ENCODE measurements around the gene RPL38. TPM values are rescaled to one million over a fixed set of nuclear protein-coding genes. Genes with fewer than 3 reads are reported as not detected.

Gene RPL38
- total and polyA plus RNA-seq, 2 experiments from 2014 or later = 115 to 999 TPM

DNA sequence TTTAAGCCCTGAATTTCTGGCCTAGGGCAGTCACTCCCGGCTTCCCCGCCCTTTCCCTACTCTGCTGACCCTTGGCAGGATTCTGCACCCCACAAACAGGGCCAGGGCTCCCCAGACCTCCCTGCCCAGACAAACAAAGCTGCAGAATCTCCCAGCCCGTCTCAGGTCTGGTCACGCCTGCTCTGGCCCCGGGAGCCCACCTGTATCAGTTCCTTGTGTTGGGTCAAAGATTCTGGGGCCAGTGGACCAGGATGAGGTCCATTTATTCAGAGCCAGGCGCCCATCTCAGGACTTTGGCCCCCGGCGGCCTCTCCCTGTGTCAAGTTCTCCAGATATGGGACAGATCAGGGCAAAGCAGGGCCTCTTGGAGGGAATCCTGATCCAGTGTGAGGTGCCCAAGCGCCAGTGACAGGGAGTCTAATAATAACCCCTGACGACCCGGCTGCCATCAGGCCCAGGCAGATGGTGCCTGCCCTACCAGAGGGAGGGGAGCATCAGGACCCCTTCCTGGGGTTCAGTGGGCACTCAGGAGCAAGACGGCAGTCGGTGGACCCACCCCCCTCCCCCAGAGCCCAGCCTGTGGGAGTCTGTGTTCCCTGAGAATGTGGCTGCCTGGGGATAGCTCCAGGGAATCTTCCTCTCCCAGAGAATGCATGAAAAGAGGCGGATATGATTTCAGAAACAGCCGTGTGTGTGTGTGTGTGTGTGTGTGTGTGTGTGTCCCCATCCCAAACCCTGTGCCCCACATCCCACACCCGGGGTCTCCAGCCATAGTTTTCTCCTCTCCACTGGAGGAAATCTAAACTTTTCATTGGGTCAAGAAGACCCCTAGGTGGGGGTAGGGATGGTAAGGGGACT is 11.2 kb downstream of the RPL38 start:
- peaks cover under 1% of the 10 kb centered on the region for H3K36me3 ChIP-seq
- peaks cover 17% of the 10 kb centered on the region for H3K4me1 ChIP-seq (ENCODE audit: low read depth)
- H3K4me3 ChIP-seq = no peak overlapping the region

DNA sequence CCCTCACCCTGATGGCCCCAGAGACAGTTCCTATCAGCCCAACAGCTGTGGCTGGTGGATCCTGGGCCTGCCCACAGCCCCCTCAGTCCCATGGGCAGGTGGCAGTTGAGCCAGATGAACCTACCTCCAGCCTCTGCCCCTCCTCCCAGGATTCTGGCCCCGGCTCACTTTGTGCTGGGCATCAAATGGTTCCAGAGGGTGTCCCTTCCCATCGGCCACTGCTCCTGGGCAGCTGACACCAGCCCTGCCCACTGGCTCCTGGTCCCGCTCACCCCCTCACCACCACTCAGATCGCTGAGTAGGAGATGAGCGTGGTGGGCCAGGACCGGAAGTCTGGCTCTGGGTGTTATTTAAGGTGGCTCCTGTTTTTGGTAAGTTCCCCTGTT is 11.9 kb downstream of the RPL38 start:
- Histone ChIP-seq H3K4me3 (no peak overlapping the region), H3K27me3 (no peaks in the 10 kb centered on the region), H3K9me3 (ENCODE audit: low read depth) (no peaks in the 10 kb centered on the region), H3K4me1 (ENCODE audit: low read depth) (peaks cover 17% of the 10 kb centered on the region), H3K36me3 (no peaks in the 10 kb centered on the region), H3K27ac (no peak overlapping the region)
- no peak for DNase-seq (ENCODE audit: low read depth in 1 of 2, low spot score in 1 of 2)
- TF ChIP-seq, protein P1, sequence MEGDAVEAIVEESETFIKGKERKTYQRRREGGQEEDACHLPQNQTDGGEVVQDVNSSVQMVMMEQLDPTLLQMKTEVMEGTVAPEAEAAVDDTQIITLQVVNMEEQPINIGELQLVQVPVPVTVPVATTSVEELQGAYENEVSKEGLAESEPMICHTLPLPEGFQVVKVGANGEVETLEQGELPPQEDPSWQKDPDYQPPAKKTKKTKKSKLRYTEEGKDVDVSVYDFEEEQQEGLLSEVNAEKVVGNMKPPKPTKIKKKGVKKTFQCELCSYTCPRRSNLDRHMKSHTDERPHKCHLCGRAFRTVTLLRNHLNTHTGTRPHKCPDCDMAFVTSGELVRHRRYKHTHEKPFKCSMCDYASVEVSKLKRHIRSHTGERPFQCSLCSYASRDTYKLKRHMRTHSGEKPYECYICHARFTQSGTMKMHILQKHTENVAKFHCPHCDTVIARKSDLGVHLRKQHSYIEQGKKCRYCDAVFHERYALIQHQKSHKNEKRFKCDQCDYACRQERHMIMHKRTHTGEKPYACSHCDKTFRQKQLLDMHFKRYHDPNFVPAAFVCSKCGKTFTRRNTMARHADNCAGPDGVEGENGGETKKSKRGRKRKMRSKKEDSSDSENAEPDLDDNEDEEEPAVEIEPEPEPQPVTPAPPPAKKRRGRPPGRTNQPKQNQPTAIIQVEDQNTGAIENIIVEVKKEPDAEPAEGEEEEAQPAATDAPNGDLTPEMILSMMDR (IDR thresholded peaks at IDR 0.05; ENCODE audit: low read depth, low read length) = no peak

More for the DNA sequence above, 11.2 kb downstream of the RPL38 start:
- TF ChIP-seq, protein P1 (IDR thresholded peaks at IDR 0.05; ENCODE audit: low read depth, low read length) = no peak
- DNase-seq (ENCODE audit: low read depth in 1 of 2, low spot score in 1 of 2) = no peak
- Histone ChIP-seq H3K9me3 (ENCODE audit: low read depth) (no peaks in the 10 kb centered on the region), H3K27me3 (no peaks in the 10 kb centered on the region), H3K27ac (no peak overlapping the region)

DNA sequence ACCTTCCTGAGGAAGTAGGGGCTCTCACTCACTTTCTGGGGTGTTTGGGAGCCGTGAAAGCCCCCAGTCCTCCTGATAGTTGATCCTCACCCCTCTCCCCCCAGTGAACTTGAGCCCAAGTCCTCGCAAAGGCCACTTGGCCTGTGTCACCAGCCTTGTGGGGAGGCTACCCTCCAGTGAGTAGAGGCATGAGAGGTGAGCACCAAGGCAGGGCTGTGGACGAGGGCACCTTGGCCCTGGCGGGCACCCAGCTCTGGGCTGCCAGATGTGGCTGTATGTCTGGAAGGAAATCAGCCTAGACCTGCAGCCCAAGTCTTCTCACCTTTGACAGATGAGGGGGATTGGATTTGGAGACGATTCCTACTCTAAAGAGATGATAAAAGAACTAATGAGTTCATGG is 13.0 kb downstream of the RPL38 start:
- no peak overlapping the region for H3K4me3 ChIP-seq
- H3K27ac ChIP-seq = no peak overlapping the region
- H3K36me3 ChIP-seq = no peaks in the 10 kb centered on the region
- TF ChIP-seq, protein P1 (IDR thresholded peaks at IDR 0.05; ENCODE audit: low read depth, low read length) = no peak
- H3K4me1 ChIP-seq (ENCODE audit: low read depth) = peaks cover 8% of the 10 kb centered on the region
- no peaks in the 10 kb centered on the region for H3K27me3 ChIP-seq
- H3K9me3 ChIP-seq (ENCODE audit: low read depth) = no peaks in the 10 kb centered on the region
- no peak for DNase-seq (ENCODE audit: low read depth in 1 of 2, low spot score in 1 of 2)

DNA sequence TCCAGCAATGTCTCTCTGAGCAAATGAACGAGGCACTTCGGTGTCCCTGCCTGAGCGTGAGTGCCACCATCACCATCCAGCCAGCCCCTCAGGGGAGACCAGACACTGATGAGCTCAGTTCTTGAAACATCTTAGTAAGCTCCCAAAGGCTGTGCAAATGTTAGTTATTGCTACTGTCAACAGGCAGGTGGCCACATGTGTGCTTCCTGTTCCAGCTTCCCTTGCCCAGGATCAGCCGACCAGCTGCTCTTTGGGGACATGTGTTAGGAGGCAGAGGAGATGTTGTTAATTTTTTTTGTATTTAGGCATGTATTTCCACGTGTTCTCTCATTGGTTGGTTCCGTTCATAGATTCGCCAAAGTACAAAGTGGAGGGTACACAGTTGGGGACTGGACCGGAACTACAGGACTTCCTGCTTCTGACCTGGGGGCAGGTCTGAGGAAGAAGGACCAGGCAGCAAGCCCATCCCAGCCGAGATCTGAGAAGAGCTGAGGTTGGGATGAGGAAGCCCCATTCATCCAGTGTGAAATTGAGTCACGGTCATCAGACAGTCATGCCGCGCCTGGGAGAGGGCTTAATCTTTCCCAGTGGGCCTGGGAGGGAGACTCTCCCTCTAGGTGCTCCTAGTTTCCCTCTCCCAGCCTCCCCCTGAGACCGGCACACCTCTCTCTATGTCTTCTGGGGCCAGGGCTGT is 13.7 kb downstream of the RPL38 start:
- Histone ChIP-seq H3K36me3 (no peaks in the 10 kb centered on the region), H3K27ac (no peak overlapping the region), H3K4me3 (no peak overlapping the region), H3K9me3 (ENCODE audit: low read depth) (no peaks in the 10 kb centered on the region), H3K4me1 (ENCODE audit: low read depth) (peaks cover under 1% of the 10 kb centered on the region), H3K27me3 (no peaks in the 10 kb centered on the region)
- no peak for DNase-seq (ENCODE audit: low read depth in 1 of 2, low spot score in 1 of 2)
- TF ChIP-seq, protein P1 (IDR thresholded peaks at IDR 0.05; ENCODE audit: low read depth, low read length) = no peak

DNA sequence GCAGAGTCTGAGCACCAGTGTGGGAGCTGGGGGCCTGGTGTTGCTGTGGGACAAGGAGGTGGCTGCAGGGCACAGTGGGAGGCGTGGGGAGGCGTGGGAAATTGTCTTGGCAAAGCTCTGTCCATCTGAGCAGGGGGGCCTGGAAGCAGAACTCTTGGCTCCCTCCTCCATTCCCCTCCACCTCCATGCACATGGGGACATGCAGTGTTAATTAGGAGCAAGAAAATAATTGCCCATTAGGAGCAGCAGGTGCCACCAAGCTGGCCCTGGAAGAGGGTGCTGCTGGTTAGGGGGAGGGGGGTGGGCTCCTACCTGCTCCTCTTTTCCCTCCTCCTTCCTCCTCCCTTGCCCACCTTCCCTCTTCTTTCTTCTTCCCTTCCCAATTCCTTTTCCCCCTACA is 14.4 kb downstream of the RPL38 start:
- H3K4me3 ChIP-seq = no peak overlapping the region
- no peaks in the 10 kb centered on the region for H3K36me3 ChIP-seq
- TF ChIP-seq, protein P1 (IDR thresholded peaks at IDR 0.05; ENCODE audit: low read depth, low read length) = no peak
- no peaks in the 10 kb centered on the region for H3K27me3 ChIP-seq
- H3K27ac ChIP-seq = no peak overlapping the region
- no peaks in the 10 kb centered on the region for H3K4me1 ChIP-seq (ENCODE audit: low read depth)
- no peaks in the 10 kb centered on the region for H3K9me3 ChIP-seq (ENCODE audit: low read depth)
- DNase-seq (ENCODE audit: low read depth in 1 of 2, low spot score in 1 of 2) = no peak
